Fibroblast of skin of abdomen (primary cell): ENCODE data around the gene ZNF541. TPM values are rescaled to one million over a fixed set of nuclear protein-coding genes. Genes with fewer than 3 reads are reported as not detected.

Experiments
- DNase-seq: peaks from one replicate; pipeline ENCODE4 v3.0.0-alpha.2; 2013
- polyA plus RNA-seq, 2 experiments: library from polyadenylated mRNA; unstranded; fragments of 120-200 nt; gene quantifications; one replicate each; pipeline ENCODE4 v1.2.1, GENCODE V29; 2013; ENCODE audit not compliant: insufficient read length in 2 of 2

ZNF541 gene, protein sequence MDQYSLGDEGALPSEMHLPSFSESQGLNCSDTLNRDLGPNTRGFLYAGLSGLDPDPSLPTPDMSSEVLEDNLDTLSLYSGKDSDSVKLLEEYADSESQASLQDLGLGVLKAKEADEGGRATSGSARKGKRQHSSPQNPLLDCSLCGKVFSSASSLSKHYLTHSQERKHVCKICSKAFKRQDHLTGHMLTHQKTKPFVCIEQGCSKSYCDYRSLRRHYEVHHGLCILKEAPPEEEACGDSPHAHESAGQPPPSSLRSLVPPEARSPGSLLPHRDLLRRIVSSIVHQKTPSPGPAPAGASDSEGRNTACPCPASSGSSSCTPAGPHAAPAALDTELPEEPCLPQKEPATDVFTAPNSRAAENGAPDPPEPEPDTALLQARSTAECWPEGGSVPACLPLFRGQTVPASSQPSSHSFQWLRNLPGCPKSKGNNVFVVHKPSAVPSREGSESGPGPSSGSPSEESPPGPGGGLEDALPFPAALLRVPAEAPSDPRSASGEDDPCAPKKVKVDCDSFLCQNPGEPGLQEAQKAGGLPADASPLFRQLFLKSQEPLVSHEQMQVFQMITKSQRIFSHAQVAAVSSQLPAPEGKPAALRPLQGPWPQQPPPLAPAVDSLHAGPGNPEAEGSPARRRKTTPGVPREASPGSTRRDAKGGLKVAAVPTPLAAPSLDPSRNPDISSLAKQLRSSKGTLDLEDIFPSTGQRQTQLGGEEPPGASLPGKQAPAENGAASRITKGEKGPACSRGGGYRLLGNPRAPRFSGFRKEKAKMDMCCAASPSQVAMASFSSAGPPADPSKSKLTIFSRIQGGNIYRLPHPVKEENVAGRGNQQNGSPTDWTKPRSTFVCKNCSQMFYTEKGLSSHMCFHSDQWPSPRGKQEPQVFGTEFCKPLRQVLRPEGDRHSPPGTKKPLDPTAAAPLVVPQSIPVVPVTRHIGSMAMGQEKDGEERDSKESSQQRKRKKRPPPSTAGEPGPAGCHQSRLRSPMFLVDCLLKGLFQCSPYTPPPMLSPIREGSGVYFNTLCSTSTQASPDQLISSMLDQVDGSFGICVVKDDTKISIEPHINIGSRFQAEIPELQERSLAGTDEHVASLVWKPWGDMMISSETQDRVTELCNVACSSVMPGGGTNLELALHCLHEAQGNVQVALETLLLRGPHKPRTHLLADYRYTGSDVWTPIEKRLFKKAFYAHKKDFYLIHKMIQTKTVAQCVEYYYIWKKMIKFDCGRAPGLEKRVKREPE (N-terminal part only)
- not detected for polyA plus RNA-seq (2013, experiment 1 of 2; ENCODE audit: insufficient read length)
- 0.10 TPM for polyA plus RNA-seq (2013, experiment 2 of 2; ENCODE audit: insufficient read length)

DNA sequence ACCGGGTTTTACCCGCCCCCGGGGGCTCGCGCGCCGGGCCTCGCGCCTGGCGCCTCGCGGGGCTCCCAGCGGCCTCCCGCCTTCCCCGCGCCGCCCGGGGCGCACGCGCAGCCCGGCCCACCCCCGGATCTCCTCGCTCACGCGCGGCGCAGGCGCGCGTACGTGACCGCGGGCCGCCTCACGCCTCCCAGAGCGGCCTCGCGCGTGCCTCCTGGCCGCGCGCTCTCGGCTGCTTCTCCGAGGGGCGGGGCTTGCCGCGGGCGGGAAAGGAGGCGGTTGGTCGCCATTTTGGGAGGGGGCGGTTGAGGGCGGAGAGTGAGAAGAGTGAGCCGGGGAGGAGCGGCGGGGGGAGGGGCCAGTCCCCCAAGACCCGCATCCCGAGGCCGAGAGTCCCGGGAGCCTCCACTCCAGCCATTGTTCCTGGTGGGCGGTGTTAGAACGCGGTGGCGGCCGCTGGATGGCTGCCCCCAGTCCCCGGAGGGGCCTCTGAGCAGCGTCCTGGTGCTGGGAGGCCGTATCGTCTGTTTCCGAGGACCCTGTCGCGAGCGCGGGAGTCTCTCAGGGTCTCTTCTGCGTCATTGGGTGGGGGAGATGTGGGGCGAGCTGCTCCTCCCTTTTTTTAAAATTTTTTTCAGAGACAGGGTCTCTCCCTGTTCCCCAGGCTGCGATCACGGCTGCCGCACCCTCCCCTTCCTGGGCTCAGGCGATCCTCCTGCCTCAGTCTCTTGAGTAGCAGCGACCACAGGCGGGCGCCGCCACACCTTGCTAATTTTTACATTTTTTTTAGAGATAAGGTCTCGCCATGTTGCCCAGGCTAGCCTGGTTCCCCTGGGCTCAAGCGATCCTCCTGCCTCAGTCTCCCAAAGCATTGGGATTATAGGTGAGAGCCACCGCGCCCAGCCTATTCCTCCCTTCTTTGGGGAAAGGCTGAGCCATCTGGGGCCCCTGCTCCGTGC lies at the start of gene ZNF541:
ZNF541 (minus strand) TSS at position 78 of the 956 bp plus-strand sequence. CDS start 17,292 bp downstream, outside the sequence.
- peak; percentile 60 for DNase-seq

DNA sequence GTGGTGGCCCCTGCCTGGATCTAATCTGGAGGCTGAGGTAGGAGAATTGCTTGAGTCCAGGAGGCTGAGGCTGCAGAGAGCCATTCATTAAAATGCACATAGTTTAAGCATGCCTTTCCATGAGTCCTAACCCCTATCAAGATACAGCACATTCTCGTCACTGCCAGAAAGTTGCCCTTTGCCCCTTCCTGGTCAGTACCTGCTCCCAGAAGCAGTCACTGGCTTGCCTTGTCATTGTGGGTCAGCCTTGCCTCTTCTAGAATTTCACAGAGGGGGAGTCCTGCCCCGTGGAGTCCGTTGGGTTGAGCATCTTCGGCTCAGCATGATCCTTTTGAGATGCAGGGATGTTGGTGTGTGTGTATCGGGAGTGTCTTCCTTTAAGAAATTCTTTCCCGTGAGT lies 46.8 kb upstream of the ZNF541 start:
- no peak for DNase-seq

DNA sequence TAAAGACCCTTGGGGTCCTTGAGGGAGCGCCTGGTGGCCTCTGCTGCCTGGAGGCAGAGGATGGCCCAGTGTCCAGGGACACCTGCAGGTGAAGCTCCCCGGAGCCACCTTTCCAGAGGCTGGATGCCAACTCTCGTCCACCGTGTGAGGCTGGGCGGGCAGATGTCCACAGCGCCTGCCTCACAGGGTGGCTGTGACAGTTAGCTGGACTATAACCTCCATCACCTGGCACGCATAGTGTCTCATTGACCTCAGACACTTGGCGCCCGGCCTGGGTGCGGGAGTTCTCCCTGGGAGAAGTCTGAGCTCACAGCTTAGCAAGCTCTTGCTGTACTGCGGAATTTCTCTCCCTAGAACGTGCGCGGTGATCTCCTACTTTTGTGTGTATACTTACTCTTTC lies 45.8 kb upstream of the ZNF541 start:
- DNase-seq, result no peak

DNA sequence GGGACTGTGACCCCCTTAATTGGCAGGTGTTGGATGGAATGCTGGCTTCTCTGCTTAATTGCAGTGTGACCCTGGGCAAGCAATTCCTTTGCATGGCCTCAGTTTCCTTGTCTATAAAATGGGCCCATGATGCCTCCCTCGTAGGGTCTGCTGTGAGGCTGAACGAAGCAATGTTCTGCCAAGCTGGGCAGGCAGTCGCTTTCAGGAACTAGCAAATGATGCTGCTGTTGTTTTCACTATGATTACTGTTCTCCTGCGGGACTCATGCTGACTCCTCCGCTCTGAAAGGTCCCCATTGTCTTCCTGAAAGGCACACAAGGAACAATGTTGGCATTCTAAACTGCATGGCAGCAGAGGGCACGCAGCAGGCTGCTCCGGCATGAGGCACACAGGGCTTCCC lies 42.8 kb upstream of the ZNF541 start:
- DNase-seq, result no peak

DNA sequence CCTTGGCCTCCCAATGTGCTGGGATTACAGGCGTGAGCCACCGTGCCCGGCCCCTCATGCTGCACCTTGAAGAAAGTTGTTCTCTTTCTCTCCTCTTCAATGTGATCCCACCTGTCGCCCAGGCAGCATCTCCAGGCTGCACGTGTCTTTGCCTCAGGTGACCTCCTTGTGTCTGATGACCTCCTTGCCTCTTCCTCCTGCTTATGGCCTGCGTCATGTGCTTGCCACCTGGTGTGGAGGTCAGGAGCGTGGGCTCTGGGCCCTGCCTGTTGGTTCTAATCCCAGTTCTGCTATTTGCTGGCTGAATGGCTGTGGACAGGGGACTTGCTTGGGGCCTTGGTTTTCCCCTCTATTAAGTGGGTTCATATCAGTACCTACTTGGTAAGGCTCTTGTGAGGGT lies 42.3 kb upstream of the ZNF541 start:
- no peak for DNase-seq

DNA sequence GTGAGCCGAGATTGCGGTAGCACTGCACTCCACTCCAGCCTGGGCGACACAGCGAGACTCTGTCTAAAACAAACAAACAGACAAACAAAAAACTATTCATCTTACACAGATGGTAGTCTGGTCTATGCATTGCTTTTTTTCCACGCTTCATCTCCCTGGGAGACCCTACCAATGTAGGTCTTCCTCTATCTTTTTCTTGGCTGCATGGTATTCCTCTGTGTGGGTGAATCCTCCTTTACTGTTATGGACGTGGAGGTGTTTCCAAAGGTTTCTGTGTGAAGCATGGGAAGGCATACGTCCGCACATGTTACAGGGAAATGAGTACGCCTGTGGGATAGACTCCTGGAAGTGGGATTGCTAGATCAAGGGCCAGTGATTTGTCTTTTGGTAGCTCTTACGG lies 41.6 kb upstream of the ZNF541 start:
- no peak for DNase-seq

DNA sequence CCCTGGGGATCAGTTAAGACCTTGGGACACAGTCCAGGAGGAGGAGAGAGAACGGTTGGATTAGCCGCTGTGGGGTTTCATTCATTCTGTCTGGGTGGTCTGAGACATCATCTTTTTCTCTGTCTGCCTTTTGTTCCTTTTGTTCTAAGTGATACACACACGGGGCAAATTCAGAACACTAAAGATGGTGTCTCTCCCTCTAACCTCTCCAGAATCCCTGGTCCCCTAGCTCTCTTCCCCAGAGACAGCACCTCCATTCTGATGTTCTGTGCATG lies 41.0 kb upstream of the ZNF541 start:
- DNase-seq, result no peak

DNA sequence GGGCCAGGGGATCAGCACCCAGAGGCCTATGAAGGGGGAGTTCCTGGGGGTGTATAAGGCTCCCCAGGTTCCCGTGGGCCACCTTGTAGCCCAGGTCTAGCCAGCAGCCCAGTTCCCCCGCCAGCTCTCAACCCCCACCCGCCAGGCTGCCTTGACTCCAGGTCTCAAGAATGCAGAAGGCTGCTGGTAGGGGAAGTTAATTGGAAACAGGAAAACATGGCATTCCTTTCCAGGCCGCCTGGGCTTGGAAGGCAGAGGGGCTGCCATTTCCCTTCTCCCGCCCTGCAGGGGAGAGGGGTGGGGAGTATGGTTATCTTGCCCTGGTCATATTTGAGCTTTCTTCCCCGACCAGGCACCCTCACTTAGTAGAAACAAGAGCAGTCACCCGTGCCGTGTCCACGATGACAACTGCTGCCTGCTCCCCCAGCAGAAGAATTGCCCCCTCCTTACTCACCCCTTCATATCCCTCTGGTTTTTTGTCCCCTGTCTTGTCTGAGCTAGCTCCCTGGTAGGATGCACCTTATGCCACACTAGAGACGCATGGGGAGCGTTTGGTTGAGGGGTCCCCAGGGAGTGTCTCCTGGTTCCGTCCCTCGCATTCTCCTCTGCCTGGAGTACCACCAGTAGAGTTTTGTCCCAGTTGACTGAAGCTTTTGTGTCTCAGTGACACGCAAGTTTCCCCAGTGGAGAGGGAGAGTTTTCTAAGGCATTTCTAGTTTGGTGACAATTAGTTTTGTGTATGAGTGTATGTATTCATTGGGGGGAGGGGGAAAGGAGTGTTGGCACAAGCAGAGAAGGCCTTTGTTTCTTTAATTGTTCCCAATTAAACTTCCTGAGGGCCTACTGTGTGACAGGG lies 40.4 kb upstream of the ZNF541 start:
- DNase-seq, result peak; percentile 93

DNA sequence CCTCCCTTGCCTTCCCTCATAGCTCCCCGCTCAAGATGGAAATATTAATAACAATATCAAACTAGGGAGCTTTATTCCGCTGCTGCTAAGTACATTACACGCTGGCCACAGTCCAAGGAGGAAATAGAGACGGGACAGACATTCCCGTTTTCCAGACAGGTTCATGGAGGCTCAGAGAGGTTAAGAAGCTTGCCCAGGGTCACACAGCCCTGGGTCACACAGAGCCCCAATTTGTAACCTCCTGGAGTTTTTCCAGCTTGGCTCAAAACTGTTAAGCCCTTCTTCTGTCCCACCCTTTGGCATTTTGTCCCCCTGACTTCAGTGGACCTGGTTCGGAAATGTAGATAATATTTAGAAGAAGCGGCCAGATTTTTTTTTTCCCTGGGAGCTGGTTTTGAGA lies 38.0 kb upstream of the ZNF541 start:
- DNase-seq, result no peak

DNA sequence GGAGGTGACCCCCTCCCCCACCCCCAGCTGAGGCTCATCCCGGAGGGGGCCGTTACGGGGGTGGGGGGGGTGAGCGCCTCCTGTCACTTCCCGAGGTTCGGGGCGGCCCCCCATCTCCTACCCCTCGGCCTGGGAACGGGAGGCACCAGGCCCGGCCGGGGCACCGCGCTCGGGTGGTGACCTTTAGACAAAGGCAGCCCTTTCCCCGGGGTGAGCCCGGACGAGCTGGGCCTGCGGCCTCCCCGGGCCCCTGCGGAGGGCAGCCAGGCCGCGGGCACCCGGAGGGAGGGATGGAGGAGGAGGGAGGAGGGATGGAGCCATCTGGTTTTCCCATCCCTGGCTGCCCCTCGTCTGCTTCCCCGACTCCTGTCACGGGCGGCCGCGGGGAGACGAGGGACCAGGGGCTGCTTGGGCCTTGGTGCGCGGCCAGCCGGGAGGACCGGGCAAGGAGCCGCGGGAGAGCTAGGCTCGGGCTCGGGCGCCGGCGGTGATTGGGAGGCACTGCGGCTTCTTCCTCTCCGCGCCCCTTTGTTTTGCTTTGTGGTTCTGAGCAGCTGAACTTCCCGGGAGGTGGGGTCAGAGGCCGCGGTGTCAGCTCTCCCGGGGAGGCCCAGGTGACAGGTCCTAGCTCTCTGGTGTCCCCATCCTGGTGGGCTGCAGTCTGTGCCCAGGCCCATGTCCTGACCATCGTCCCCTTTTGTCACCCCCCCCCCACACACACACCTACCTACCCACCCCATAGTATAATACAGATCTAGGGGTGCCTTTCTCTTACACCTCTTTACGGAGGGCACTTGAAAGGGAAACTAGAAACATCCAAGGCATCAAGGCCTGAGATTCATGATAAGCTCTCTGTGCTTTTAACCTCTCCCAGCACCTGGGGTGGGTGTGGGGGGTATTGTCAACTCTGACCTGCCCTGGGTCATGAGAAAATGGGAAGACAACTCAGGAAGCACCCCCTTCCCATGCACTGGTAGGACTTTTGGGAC lies 37.3 kb upstream of the ZNF541 start:
- peak; percentile 36 for DNase-seq

DNA sequence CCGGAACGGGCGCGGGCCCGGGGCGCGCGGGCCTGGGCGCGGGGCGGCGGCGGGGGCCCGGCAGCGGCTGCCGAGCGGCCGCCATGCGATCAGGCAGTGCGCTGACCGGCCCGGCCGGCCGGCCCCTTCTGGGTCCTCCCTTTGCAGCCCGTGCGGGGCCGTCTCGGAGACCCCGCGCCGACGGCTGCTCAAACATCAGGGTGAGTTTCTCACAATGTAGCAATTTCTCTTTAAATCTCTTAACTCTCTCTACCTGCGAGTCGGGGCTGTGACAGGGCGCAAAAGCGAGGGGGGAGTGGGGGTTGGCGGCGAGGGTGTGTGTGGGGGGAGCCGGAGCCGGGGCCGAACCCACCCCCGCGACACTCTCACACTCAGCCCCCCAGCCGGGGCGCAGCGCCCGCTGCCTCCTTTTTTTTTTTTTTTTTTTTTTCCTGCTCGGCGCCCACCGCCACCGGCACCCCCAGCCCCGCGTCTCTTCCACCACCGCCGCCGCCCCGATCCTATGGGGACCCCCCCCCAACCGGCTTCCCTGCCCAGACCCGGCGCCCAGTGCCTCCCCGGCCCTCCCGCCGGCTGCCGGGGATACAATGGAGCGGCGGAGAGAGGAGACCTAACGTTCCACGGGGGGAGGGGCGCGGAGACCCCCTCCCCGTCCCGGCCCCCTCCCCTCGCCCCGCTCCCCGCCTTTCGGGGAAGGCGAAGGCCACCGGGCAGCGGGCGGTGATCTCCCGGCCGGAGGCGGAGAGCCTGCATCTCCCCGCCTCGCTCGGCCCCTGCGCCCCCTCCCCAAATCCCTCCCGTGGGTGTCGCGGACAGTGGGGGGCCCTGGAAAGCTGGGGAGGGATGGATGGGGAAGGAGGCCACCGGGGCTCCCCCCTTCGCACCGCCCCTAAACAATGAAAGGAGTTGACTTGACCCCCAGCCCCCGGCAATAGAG lies 36.3 kb upstream of the ZNF541 start, which contains the start of gene BICRA:
BICRA (plus strand) TSS at position 166 of the 937 bp plus-strand sequence. CDS start 64,441 bp downstream, outside the sequence.
- DNase-seq, result peak; percentile 85

DNA sequence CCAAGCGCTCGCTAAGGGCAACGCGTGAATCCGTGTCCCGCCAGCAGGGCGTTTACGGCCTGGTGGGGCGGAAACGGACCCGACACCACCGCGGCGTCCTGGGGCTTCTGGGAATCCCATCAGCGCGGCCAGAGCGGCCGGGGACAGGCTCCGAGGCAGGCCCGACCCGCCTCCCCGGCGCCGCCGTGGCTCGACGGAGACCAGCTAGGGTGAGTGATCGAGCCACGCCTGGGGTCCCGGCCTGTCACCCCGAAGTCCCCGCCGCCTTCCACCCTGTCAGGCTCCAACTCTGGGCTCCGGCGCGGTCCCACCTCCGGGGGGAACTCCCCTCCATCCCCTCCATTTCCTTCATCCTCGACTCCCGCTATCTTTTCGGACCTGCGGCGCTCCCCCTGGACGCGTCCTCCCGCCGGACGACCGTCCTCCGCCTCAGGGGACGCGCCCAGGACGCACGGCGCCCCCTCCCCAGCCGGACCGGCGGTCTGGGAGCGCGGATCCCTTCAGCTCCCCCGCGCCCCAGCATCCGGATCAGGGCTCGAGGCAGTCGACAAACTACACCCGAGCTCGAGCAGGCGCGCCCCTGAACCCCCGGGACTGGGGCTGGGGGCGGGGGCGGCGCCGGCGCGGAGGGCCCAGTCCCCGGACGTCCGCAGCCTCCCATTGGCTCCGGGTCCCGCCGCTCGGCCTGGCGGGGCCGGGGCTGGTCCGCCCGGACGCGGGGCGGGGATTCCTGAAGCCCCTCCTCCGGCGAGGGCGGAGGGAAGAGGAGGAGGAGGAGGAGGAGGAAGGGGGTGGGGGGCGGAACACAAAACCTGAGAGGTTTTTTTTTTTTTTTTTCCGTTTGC lies 35.3 kb upstream of the ZNF541 start:
- DNase-seq, result peak; percentile 96

DNA sequence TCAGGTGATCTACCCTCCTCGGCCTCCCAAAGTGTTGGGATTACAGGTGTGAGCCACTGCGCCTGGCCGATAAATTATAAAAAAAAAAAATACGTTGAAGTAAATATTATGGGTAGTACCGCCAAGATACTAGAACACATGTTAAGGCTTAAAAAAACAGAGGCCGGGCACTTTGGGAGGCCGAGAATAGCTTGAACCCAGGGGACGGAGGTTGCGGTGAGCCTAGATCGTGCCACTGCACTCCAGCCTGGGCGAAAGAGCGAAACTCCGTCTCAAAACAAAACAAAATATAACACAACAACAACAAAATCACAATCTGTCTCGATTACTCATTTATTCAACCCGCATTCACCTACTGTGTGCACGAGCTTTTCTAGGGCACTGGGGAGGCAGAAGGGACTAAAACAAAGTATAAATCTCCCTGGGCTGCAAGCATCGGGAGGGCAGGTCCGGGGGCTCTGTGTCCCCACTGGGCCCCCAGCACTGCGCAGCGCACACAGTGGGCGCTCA lies 34.7 kb upstream of the ZNF541 start:
- DNase-seq, result no peak

DNA sequence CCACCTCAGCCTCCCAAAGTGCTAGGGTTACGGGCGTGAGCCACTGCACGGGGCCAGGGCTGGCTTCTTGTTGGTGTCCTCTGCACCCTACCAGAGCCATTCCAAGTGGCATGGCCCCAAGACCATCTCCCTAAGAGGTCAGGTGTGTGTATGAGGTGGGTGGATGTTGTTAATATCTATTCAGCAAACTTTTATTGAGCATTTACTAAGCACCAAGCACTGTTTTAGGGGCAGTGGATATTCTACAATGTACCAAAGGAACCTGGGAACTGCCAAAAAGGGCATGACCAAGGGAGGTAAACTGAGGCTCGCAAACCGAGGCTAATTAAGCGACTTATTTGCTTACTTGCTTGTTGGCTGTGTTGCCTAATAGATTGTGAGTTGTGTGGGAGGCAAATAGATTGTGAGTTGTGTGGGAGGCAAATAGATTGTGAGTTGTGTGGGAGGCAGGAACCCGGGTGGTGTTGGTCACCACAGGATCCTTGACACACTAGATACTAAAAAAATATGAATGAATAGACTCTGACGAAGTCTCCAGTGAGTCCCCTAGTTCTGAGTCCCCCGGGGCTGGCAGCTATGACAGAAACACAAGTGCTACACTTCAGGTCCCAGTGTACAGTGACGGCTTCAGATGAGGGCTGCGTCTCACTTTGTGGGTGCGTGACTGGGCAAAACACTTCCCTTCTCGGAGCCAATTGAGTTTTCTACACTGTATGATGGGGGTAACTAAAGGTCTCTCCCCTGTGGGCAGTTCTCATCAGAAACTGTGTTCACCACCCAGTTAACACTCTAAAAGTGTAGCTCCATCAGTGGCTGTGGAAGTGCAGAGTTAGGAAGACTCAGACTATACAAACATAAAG lies 31.0 kb upstream of the ZNF541 start:
- DNase-seq, result no peak

DNA sequence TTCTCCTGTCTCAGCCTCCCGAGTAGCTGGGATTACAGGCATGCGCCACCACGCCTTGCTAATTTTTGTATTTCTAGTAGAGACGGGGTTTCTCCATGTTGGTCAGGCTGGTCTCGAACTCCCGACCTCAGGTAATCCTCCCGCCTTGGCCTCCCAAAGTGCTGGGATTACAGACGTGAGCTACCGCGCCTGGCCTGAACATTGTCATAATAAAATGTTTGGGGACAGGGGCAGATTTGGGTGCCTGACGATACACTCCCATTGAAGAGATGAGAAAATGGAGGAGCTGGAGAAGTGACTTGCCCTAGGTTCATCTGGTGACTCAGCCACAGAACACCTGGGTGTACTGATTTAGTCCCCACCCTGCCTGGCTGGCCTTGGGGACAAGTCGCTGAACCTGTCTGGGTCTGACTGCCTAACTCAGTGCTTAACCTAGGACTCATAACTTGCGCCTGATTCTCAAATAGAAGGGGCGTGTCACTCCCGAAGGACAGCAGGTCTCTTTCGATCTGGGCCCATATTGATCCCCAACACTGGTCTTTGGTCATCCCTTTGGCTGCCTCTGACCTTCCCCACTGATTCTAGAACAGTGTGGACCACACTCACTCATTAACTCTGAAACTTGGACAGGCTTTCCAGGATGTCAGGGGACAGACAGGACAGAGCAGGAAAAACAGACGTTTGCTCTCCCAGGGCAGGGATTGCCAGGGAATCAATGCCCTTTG lies 28.4 kb upstream of the ZNF541 start:
- no peak for DNase-seq
